ENCODE measurements around the gene DNAI2. TPM values are rescaled to one million over a fixed set of nuclear protein-coding genes. Genes with fewer than 3 reads are reported as not detected.

DNAI2 gene
- total and polyA plus RNA-seq, 4 experiments from 2014 or later, result 0.28 to 8.4 (median 6.0) TPM; not detected in 1

DNA sequence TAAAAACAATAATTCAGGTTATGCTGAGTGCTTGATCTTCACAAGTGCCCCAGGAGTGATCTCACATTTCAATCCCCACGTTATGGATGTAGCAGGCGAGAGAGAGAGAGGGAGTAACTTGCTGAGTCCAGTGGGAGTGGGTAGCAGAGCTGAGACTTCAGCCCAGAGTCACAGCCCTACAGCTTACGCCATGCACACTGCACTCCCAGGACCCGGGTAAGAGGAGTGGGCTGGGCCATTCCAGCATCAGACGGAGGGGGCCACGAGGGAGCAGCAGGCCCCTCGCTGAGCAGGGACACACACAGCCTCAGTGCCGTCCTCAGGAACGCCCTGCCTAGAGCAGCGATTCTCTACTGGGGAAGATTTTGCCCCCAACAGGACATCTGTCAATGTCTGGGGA is 42.2 kb downstream of the DNAI2 start:
- Histone ChIP-seq H3K27me3 (ENCODE audit: insufficient read depth, low read length) (no peaks in the 10 kb centered on the region), H3K4me3 (ENCODE audit: low read length in 2 of 2) (no peak overlapping the region), H3K4me1 (ENCODE audit: insufficient read depth, low read length) (no peaks in the 10 kb centered on the region), H3K9me3 (ENCODE audit: control insufficient read depth in 1 of 2, low read length in 2 of 2) (no peaks in the 10 kb centered on the region), H3K27ac (ENCODE audit: low read depth, low read length) (no peak overlapping the region), H3K36me3 (ENCODE audit: insufficient read depth, low read length) (no peaks in the 10 kb centered on the region)
- no peaks in the 10 kb centered on the region for H3K4me1 Mint-ChIP-seq
- H3K27ac Mint-ChIP-seq, result no peak overlapping the region
- H3K36me3 Mint-ChIP-seq, result no peaks in the 10 kb centered on the region
- ChIA-PET CTCF (ENCODE audit: partially characterized antibody) (interaction anchor here (1.1 to 1.3 kb wide), 2 partner anchors 12 to 52 kb away, joined by 3 read pairs; no protein-coding TSS in a partner anchor), POLR2A (ENCODE audit: partially characterized antibody) (no interaction called here)
- no peak overlapping the region for H3K4me3 Mint-ChIP-seq
- H3K27me3 Mint-ChIP-seq, result no peaks in the 10 kb centered on the region
- no peak for DNase-seq
- H3K9me3 Mint-ChIP-seq, result peaks cover 0 to 5% (median 0%) of the 10 kb centered on the region in 8 donors
- intact Hi-C loops (cut with micrococcal nuclease), result no loop called here

DNA sequence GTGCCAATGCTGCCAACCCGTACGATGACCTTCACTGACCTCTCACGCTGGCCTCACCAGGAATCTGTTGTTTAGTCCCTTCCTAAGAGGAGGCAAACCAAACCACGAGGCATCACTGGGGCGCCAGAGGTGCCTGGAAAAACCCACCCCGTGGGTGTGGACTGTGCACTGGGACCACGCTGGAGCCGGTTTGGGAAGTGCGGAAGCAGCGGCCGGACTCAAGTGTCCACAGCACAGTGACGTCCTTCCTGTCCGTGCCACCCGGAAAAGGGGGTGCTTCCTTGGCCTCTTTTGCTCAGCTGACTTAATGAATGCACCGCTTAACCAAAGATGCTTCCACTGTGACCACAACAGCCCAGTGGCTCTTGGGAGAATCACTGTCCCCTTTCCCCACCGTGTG is 43.0 kb downstream of the DNAI2 start:
- Mint-ChIP-seq H3K4me3 (no peak overlapping the region), H3K27ac (no peak overlapping the region), H3K27me3 (no peaks in the 10 kb centered on the region), H3K9me3 (peaks cover 0 to 5% (median 0%) of the 10 kb centered on the region in 8 donors), H3K4me1 (no peaks in the 10 kb centered on the region), H3K36me3 (no peaks in the 10 kb centered on the region)
- no peak overlapping the region for H3K4me3 ChIP-seq (ENCODE audit: low read length in 2 of 2)
- CTCF ChIA-PET (ENCODE audit: partially characterized antibody), result no interaction called here
- no peaks in the 10 kb centered on the region for H3K36me3 ChIP-seq (ENCODE audit: insufficient read depth, low read length)
- no peak overlapping the region for H3K27ac ChIP-seq (ENCODE audit: low read depth, low read length)
- DNase-seq, result no peak
- no peaks in the 10 kb centered on the region for H3K27me3 ChIP-seq (ENCODE audit: insufficient read depth, low read length)
- H3K4me1 ChIP-seq (ENCODE audit: insufficient read depth, low read length), result no peaks in the 10 kb centered on the region
- intact Hi-C loops (cut with micrococcal nuclease), result no loop called here
- no peaks in the 10 kb centered on the region for H3K9me3 ChIP-seq (ENCODE audit: control insufficient read depth in 1 of 2, low read length in 2 of 2)
- POLR2A ChIA-PET (ENCODE audit: partially characterized antibody), result no interaction called here

DNA sequence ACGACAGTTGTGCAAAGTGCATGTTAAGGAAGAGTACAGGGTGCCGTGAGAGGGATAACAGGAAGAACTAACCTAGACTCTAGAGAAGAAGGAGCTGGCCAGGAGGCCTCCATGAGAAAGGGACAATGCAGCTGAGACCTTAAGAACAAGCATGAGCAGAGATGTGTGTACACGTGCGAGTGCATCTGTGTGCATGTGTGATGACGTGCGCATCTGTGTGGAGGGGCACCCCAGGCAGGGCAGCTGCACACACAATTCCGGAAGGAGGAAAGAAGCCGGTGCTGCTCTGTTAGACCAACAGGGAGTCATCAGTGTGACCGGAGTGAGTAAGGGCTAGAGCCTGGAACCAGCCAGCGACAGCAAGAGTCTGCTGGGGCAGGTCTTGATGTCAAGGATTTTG is 44.4 kb downstream of the DNAI2 start:
- Histone ChIP-seq H3K4me3 (ENCODE audit: low read length in 2 of 2) (no peak overlapping the region), H3K36me3 (ENCODE audit: insufficient read depth, low read length) (no peaks in the 10 kb centered on the region), H3K27me3 (ENCODE audit: insufficient read depth, low read length) (no peaks in the 10 kb centered on the region), H3K9me3 (ENCODE audit: control insufficient read depth in 1 of 2, low read length in 2 of 2) (no peaks in the 10 kb centered on the region), H3K27ac (ENCODE audit: low read depth, low read length) (no peak overlapping the region), H3K4me1 (ENCODE audit: insufficient read depth, low read length) (no peaks in the 10 kb centered on the region)
- H3K9me3 Mint-ChIP-seq, result no peaks in the 10 kb centered on the region
- H3K36me3 Mint-ChIP-seq, result no peaks in the 10 kb centered on the region
- intact Hi-C loops (cut with micrococcal nuclease), result no loop called here
- no peak for DNase-seq
- H3K4me1 Mint-ChIP-seq, result no peaks in the 10 kb centered on the region
- ChIA-PET POLR2A (ENCODE audit: partially characterized antibody) (no interaction called here), CTCF (ENCODE audit: partially characterized antibody) (no interaction called here)
- H3K27me3 Mint-ChIP-seq, result no peaks in the 10 kb centered on the region
- H3K4me3 Mint-ChIP-seq, result peak overlapping the region in 1 of 8 donors; percentile 60
- no peak overlapping the region for H3K27ac Mint-ChIP-seq

DNA sequence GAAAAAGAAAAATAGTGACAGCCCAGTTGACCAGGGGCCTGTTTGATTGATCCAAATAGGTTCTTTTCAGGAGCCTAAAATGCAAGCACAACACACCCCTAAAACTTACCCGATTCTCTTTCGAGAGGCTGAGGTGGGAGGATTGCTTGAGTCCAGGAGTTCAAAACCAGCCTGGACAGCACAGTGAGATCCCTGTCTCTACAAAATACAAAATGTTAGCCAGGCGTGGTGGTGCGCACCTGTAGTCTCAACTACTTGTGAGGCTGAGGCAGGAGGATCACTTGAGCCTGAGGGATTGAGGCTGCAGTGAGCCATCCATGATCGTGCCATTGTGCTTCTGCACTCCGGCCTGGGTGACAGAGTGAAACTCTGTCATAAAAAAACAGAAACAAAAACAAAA is 50.5 kb downstream of the DNAI2 start:
- Mint-ChIP-seq H3K36me3 (no peaks in the 10 kb centered on the region), H3K4me3 (peak overlapping the region in 6 of 8 donors; percentile 23 to 73 (median 49)), H3K9me3 (no peaks in the 10 kb centered on the region), H3K27ac (peak overlapping the region in 1 of 7 donors; percentile 69), H3K4me1 (peaks cover 19 to 33% (median 25%) of the 10 kb centered on the region in 4 donors), H3K27me3 (no peaks in the 10 kb centered on the region)
- POLR2A ChIA-PET (ENCODE audit: partially characterized antibody), result interaction anchor here (1.0 kb wide), 1 partner anchor 110 kb away, joined by 3 read pairs; no protein-coding TSS in a partner anchor
- Histone ChIP-seq H3K9me3 (ENCODE audit: control insufficient read depth in 1 of 2, low read length in 2 of 2) (no peaks in the 10 kb centered on the region), H3K4me1 (ENCODE audit: insufficient read depth, low read length) (peaks cover 34% of the 10 kb centered on the region), H3K27ac (ENCODE audit: low read depth, low read length) (no peak overlapping the region), H3K4me3 (ENCODE audit: low read length in 2 of 2) (no peak overlapping the region), H3K27me3 (ENCODE audit: insufficient read depth, low read length) (no peaks in the 10 kb centered on the region), H3K36me3 (ENCODE audit: insufficient read depth, low read length) (no peaks in the 10 kb centered on the region)
- no peak for DNase-seq
- intact Hi-C loops (cut with micrococcal nuclease), result no loop called here
- CTCF ChIA-PET (ENCODE audit: partially characterized antibody), result no interaction called here

DNA sequence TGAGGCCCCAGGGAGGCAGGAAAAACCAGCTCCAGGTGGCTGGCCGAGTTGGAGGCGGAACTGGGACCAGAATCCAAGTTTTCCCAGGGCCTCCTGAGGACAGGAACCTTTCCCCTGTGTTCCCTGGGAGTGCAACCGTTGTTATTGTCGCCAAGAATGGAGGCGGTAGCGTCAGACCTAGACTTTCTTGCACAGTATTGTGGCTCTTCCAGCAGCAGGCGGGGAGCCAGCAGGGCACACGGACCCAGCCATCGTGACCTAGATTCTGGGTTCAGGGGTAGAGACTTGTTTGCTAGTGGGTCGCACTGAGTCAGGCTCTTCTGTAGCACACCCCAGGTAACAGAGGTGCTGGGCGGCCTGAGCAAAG is 51.3 kb downstream of the DNAI2 start:
- Mint-ChIP-seq H3K27me3 (no peaks in the 10 kb centered on the region), H3K27ac (peak overlapping the region in 3 of 7 donors; percentile 42 to 67 (median 42)), H3K36me3 (no peaks in the 10 kb centered on the region), H3K4me1 (peaks cover 21 to 40% (median 28%) of the 10 kb centered on the region in 4 donors), H3K4me3 (peak overlapping the region; percentile 53 to 85 (median 79)), H3K9me3 (no peaks in the 10 kb centered on the region)
- Histone ChIP-seq H3K4me1 (ENCODE audit: insufficient read depth, low read length) (peaks cover 39% of the 10 kb centered on the region), H3K4me3 (ENCODE audit: low read length in 2 of 2) (peak overlapping the region in 1 of 2 donors; percentile 38), H3K27me3 (ENCODE audit: insufficient read depth, low read length) (no peaks in the 10 kb centered on the region), H3K27ac (ENCODE audit: low read depth, low read length) (no peak overlapping the region), H3K9me3 (ENCODE audit: control insufficient read depth in 1 of 2, low read length in 2 of 2) (no peaks in the 10 kb centered on the region), H3K36me3 (ENCODE audit: insufficient read depth, low read length) (no peaks in the 10 kb centered on the region)
- no peak for DNase-seq
- ChIA-PET POLR2A (ENCODE audit: partially characterized antibody) (no interaction called here), CTCF (ENCODE audit: partially characterized antibody) (no interaction called here)
- intact Hi-C loops (cut with micrococcal nuclease), result no loop called here

DNA sequence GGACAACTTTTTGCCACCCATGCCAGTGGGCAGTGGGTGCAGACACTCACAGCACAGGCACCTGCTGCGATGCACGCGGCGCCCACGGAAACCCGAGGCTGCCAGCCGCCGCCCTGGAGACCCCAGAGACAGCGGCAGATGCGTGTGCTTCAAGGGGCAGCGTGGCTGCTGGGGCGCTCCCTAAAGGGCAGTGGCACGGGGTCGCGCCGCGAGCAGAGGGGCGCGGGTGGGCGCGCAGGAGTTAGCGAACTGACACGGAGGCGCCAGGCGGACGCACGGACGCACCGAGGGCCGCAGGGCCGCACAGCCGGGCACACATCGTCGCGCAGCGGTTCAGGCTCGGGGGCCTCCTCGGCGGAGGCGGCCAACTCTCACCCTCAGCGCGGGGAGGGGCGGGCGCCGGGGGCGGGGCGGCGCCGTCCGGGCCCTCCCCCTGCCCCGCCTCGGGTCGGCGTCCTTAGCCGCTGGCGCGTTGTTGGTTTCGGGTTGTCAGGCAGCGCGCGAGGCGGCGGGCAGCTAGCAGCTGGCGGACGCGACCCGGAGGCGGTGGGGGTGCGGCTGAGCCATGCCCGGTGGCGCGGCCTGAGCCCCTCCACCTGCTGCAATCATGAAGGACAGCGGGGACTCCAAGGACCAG is 51.8 kb downstream of the DNAI2 start, which contains the start of gene KIF19:
KIF19 (plus strand) TSS at position 484 of the 637 bp plus-strand sequence; CDS start at position 608, 124 bp downstream.
- ChIA-PET CTCF (ENCODE audit: partially characterized antibody) (no interaction called here), POLR2A (ENCODE audit: partially characterized antibody) (no interaction called here)
- Histone ChIP-seq H3K4me3 (ENCODE audit: low read length in 2 of 2) (peak within 1 kb of the TSS; percentile 36 to 38), H3K27me3 (ENCODE audit: insufficient read depth, low read length) (no peaks in the 10 kb centered on the region), H3K9me3 (ENCODE audit: control insufficient read depth in 1 of 2, low read length in 2 of 2) (no peaks in the 10 kb centered on the region), H3K4me1 (ENCODE audit: insufficient read depth, low read length) (peaks cover 39% of the 10 kb centered on the region), H3K36me3 (ENCODE audit: insufficient read depth, low read length) (no peaks in the 10 kb centered on the region), H3K27ac (ENCODE audit: low read depth, low read length) (no peak within 1 kb of the TSS)
- intact Hi-C loops (cut with micrococcal nuclease), result no loop called here
- no peaks in the 10 kb centered on the region for H3K27me3 Mint-ChIP-seq
- peak; percentile 47 to 61 (median 48) for DNase-seq
- H3K4me3 Mint-ChIP-seq, result peak within 1 kb of the TSS; percentile 59 to 85 (median 79)
- H3K4me1 Mint-ChIP-seq, result peaks cover 21 to 40% (median 28%) of the 10 kb centered on the region in 4 donors
- peak within 1 kb of the TSS in 5 of 7 donors; percentile 4 to 85 (median 73) for H3K27ac Mint-ChIP-seq
- no peaks in the 10 kb centered on the region for H3K9me3 Mint-ChIP-seq
- H3K36me3 Mint-ChIP-seq, result no peaks in the 10 kb centered on the region

DNA sequence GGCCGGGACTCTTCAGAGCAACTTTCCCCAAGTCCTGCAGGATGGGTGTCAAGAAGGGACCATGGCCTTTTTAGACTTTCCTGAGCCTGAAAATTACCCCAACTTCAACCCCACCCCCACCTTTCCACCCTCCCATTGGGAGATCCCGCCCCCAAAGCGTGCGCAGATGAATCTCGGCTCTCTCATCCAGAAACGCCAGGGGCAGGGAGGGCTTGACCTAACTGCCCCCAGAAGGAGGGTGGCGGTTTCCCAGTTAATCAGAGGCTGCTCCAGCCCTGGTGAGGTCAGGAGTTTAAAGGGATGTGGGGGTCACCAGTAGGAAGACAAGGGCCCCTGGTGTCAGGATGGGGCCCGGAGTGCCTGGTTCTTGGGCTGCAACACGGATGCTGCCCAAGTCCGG is 52.5 kb downstream of the DNAI2 start:
- H3K4me1 ChIP-seq (ENCODE audit: insufficient read depth, low read length), result peaks cover 39% of the 10 kb centered on the region
- H3K4me1 Mint-ChIP-seq, result peaks cover 21 to 40% (median 28%) of the 10 kb centered on the region in 4 donors
- no peaks in the 10 kb centered on the region for H3K36me3 ChIP-seq (ENCODE audit: insufficient read depth, low read length)
- no peaks in the 10 kb centered on the region for H3K36me3 Mint-ChIP-seq
- no peaks in the 10 kb centered on the region for H3K9me3 Mint-ChIP-seq
- H3K4me3 ChIP-seq (ENCODE audit: low read length in 2 of 2), result peak overlapping the region; percentile 36 to 38
- CTCF ChIA-PET (ENCODE audit: partially characterized antibody), result no interaction called here
- intact Hi-C loops (cut with micrococcal nuclease), result no loop called here
- H3K27ac Mint-ChIP-seq, result peak overlapping the region in 4 of 7 donors; percentile 4 to 85 (median 76)
- H3K27ac ChIP-seq (ENCODE audit: low read depth, low read length), result no peak overlapping the region
- H3K4me3 Mint-ChIP-seq, result peak overlapping the region; percentile 32 to 78 (median 61)
- no peaks in the 10 kb centered on the region for H3K27me3 ChIP-seq (ENCODE audit: insufficient read depth, low read length)
- H3K9me3 ChIP-seq (ENCODE audit: control insufficient read depth in 1 of 2, low read length in 2 of 2), result no peaks in the 10 kb centered on the region
- POLR2A ChIA-PET (ENCODE audit: partially characterized antibody), result no interaction called here
- no peak for DNase-seq
- H3K27me3 Mint-ChIP-seq, result no peaks in the 10 kb centered on the region
